GM23248 (cell line): ENCODE measurements around the gene LGALS14.

Experiments
- EZH2 ChIP-seq: fragments of 200-600 bp; sonication (generic); IDR thresholded peaks from 2 replicates; pipeline ENCODE4 v1.6.1; 2018; ENCODE audit warnings: antibody characterized with exemption, mild to moderate bottlenecking; ENCODE audit not compliant: insufficient read depth, poor library complexity, severe bottlenecking
- EZH2phosphoT487 ChIP-seq: fragments of 200-600 bp; sonication (generic); IDR thresholded peaks from 2 replicates; pipeline ENCODE4 v1.6.1; 2018; ENCODE audit warnings: antibody characterized with exemption, moderate library complexity, mild to moderate bottlenecking, low read depth; ENCODE audit not compliant: insufficient read depth

DNA sequence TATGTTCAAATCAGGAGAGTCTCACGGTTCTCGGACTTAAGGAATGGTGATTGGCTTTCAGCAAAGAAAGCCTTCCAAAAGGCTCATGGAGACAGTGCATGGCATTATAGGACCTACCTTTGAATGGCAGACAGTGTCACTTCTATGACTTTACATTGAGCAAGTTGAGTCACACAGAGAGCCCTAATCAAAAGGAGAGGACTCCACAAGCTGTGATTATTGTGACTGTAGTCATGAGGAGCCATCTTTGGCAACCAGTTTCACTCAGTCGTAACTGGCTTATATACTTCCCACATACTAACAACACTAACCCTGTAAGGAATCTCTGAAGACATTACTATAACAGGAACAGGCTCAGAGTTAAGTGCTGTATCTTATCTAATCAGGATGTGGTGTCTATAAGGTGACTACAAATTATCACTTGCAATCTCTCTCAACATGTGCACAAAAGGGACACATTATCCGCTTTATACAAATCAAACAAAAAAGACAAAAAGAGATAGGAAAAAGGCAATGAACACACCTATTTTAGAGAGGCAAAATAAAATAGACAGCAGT, 6.1 kb downstream of the LGALS14 start:
- TF ChIP-seq EZH2phosphoT487, result no peak
- no peak for TF ChIP-seq EZH2
